Stimulated activated CD4-positive, alpha-beta T cell treated with anti-CD3 and anti-CD28 coated beads, Interleukin-15, amount 100 ng/mL, for 24 hours (primary cell): ENCODE results near the gene RBCK1.
"Not testable (repeated sequence)": the region's sequence is repeated elsewhere in the genome, so short reads cannot be mapped to it uniquely, and the experiment has no call there.

Experiments used
- DNase-seq: peaks from one replicate; pipeline ENCODE4 v3.0.0-alpha.2; 2020

Gene RBCK1

DNA sequence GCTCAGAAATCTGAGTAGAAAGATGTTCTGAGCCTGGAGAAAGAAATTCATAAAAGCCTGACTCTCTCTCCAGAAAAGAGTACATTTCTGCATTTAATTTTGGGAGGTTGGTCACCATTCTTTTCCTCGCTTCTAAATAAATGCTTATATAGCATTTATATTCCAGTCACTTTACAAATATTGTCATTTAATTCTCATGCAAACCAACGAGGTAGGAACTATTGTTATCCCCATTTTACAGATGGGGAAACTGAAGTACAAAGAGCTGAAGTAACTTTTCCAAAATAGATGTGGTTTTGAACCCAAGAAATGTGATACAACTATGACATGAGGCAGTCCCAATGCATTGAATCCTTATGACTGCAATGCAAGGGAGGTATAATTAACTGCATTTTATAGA, 32.0 kb upstream of the RBCK1 start:
- no peak for DNase-seq

GRCh38 chr20:376750-377149, 31.3 kb upstream of the RBCK1 start:
- DNase-seq = no peak

GRCh38 chr20:377578-377977, 30.5 kb upstream of the RBCK1 start:
- DNase-seq = not testable (repeated sequence)

DNA sequence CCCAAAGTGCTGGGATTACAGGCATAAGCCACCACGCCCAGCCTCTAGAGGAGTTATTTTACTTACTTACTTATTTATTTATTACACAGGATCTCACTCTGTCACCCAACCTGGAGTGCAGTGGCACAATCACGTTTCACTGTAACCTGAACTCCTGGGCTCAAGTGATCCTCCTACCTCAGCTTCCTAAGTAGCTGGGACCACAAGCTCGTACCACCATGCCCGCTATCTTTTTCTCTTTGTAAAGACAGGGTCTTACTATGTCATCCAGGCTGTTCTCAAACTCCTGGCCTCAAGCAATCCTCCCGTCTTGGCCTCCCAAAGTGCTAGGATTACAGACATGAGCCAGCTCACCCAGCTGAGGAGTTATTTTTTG, 29.1 kb upstream of the RBCK1 start:
- no peak for DNase-seq

DNA sequence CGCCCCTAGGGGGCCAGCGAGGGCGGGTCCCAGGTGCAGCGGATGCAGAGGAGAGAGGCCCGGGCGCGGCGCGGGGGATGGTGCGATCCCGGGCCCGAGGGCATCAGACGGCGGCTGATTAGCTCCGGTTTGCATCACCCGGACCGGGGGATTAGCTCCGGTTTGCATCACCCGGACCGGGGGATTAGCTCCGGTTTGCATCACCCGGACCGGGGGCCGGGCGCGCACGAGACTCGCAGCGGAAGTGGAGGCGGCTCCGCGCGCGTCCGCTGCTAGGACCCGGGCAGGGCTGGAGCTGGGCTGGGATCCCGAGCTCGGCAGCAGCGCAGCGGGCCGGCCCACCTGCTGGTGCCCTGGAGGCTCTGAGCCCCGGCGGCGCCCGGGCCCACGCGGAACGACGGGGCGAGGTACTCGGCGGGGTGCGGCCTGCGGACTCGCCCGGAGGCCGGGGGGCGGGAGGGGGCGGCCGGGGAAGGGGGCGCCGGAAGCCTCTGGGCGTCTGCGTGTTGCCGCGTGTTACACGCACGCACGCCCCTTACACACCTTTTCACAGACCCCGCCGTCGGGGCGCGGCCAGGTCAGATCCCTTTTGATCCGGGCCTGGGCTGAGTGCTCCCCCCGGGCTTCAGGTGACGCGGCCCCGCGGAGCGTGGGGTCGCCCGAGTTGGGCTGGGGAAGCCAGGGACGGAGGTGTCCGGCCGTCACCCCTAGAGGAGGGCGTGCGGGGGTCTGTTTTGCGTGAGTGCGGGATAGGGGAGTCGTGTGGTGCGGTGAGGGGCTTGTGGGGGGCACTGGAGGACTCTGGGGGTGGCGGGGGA, 27.1 kb upstream of the RBCK1 start:
- DNase-seq = peak; percentile 82

DNA sequence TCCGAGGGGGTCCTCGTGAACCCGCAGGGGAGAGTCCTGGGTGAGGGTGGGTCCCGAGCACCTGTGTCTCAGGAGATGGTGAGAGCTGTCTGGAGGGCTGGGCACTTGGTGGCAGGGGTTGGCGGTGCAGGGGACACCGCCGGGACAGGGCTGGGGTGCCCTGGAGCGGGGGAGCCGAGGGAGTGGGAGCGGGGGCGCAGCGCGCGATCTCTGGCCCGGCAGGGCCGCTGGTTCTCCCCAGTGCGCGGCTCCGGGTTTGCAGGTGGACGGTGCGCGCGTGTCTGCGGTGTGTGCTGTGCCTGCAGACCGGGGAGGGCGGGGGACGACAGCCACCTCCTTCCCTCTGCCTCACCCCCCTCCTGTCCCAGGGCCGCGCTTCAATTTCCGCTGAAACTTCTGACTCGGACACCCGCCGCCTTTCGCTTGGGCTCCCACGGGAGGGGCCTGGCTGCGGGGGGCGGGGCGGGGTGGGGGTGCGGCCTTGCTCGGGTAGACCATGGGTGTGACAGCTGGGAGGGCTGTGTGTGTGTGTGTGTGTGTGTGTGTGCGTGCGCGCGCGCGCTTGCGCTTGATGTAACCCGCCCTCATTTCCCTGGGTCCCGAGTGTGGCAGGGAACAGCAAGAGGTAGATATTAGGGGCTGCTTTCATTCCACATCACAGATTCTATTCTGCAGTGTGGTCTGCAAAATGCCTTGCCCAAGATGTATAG, 26.4 kb upstream of the RBCK1 start:
- peak; percentile 86 for DNase-seq

DNA sequence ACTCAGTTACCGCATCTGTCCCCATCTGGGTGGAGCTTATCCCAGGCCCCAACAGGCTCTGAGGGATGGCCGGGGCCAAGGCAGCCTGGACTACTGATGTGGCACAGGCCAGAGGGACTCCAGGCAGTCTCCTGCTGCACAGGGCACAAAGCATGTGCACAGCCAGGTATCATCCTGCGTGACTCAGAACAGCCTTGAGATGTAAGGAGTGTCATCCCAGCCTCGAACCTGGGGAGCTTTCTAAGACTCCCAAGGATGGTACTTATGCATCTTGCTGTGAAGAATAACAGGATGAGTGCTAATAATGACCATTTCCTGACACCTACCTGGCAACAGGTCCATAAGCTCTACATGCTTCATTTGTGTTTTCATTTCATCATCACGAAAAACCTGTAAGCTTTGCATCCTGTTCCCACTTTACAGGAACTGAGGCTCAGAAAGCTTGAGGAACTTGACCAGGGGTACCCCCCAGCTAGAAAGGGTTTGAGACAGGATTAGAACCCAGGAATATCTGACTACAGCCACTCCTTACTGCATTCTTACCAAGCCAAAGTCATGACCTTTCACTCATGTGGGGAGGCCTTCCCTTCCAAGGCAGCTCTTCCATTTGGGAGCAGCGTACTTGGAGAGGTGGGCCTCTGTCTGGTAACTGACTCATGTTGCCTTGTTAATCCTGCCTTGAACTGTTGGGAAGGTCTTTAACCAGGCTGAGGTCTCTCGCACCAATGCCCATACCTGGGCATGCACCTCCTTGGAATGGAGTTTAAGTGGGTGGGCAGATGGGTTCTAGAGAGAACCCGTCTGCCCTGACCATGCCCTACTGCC, 25.6 kb upstream of the RBCK1 start:
- DNase-seq = no peak

GRCh38 chr20:383889-384288, 24.2 kb upstream of the RBCK1 start:
- DNase-seq = no peak

- DNase-seq = no peak
Observed at GRCh38 chr20:384723-385122, 23.4 kb upstream of the RBCK1 start.

GRCh38 chr20:385448-385847, 22.7 kb upstream of the RBCK1 start:
- no peak for DNase-seq

GRCh38 chr20:386634-387033, 21.5 kb upstream of the RBCK1 start:
- not testable (repeated sequence) for DNase-seq

DNA sequence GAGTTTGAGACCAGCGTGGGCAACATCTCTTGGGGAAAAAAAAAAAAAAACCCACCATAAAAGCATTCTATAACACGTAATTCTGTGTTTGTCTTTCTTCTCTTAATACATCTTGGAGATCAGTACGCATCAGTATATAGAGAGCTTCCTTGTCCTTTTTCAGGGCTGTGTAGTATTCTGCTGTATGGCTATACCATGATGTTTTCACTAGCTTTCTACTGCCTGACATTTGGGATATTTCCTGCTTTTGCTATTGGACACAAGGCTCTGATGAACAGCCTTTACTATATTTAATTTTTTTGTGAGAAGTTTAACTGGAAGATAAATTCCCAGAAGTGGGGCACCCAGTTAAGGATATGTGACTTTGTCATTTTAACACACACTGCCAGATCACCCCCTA, 20.6 kb upstream of the RBCK1 start:
- DNase-seq = no peak

DNA sequence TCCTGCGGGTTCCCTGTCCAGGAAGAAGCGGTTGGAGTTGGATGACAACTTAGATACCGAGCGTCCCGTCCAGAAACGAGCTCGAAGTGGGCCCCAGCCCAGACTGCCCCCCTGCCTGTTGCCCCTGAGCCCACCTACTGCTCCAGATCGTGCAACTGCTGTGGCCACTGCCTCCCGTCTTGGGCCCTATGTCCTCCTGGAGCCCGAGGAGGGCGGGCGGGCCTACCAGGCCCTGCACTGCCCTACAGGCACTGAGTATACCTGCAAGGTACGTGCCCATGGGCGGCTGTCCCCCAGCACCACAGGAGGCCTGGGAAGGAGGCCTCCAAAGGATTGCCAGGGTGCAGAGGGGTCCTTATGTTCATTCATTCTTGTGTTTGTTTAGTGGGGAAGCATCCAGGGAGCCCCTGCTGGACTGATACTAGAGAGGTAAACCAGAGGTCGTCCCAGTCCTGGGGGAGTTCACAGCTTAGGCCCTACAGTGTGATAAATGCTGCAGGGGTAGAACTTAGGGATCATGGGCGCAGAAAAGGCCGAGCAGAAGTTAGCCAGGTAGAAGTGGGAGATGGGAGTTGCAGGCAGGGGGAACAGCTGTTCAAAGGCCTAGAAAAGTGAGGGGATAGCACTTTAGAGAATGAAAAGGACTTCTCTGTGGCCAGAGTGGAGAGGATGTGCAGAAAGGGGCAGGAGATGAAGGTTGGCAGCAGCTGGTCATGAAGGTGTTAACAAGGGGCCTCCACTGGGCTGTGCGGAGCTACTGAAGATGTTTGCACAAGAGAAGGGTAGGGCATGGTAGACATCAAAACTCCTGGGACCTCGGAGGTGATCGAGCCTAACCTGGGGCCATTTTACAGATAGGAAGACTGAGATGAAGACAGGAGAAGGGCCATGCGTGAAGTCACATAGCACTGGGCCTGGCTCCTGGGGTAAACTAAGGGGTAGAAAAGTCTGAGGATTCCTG, 19.8 kb upstream of the RBCK1 start:
- no peak for DNase-seq

GRCh38 chr20:389220-389619, 18.9 kb upstream of the RBCK1 start:
- no peak for DNase-seq

DNA sequence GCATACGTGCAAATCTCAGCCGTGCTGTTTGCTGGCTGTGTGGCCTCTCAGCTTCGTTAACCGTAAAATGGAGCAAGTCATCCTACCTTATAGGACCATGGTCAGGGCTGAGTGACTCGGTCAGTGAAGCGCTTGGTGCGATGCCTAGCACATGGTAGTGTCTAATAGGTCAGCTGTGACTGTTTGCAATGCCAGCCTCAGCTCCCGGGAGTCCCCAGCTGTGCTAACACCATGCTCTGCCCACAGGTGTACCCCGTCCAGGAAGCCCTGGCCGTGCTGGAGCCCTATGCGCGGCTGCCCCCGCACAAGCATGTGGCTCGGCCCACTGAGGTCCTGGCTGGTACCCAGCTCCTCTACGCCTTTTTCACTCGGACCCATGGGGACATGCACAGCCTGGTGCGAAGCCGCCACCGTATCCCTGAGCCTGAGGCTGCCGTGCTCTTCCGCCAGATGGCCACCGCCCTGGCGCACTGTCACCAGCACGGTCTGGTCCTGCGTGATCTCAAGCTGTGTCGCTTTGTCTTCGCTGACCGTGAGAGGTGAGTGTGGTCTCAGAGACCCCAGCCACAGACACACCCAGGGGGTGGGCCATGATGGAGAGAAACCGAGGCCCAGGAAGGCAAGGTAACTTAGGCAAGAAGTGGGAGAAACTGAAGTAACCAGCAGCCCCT, 16.9 kb upstream of the RBCK1 start:
- no peak for DNase-seq

GRCh38 chr20:393296-393695, 14.8 kb upstream of the RBCK1 start:
- not testable (repeated sequence) for DNase-seq

GRCh38 chr20:396252-396618, 11.9 kb upstream of the RBCK1 start:
- DNase-seq = no peak

GRCh38 chr20:396619-397431, 11.3 kb upstream of the RBCK1 start:
- no peak for DNase-seq

GRCh38 chr20:397432-398237, 10.5 kb upstream of the RBCK1 start:
- no peak for DNase-seq

DNA sequence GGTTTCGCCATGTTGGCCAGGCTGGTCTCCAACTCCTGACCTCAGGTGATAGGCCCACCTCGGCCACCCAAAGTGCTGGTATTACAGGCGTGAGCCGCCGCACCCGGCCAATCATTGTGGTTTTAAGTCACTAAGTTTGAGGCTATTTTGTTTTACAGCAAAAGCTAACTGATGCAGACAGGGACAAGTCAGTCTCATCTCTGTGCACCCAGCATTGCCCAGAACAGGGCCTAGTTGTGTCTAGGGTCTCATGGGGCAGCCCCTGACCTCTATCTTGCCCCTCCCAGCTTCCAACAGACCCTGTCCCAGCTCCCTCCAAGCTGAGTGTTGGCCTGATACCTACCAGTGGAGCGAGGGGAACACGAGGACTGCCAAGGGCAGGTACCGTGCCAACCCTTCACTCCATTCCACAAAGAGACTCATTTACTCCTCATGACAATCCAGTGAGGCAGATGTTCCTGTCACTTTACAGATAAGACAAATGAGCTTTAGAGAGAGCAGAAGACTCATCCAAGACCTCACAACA, 8.9 kb upstream of the RBCK1 start:
- DNase-seq = no peak
